ENCODE results near the gene ANKRD29. TPM values are rescaled to one million over a fixed set of nuclear protein-coding genes. Genes with fewer than 3 reads are reported as not detected.

The ANKRD29 gene
- total and polyA plus RNA-seq, 2 donors (not counting 3 experiments of a cell fraction or from before 2014, with no cell fraction given): 0.03 to 2.6 TPM

DNA sequence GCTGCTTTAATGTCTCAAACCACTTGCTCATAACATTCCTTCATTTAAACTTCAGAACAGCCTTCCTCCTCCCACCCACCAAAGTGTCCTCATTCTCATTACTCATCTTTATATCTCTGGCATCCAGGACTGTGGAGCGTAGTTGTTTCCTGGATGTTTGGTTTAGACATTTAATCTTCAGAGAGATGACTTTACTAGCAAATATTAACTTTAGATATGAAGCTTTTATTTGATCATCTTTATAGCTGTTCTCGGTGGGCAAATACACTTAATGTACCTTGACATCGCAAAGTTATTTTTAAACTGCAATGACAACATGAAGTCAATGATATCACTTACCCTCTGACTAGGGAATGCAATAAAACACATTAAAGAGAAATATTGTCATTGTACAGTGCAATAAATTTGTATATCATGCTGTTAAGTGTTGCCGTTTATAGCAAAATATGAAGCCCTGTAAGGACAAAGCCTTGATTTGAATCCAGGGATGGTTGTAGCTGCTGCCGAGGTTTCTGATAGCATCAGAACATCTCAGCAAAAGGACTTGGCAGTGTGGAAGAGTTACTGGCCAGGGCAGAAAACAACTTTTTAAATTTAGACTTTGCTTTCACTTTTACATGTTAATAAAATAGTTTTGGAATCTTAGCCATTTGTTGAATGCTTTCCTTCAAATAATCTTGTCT lies 21.9 kb upstream of the ANKRD29 start:
- Histone ChIP-seq H3K4me2 (ENCODE audit: insufficient read depth, low read length) (no peak overlapping the region), H3K4me3 (replicated peaks in 1 of 3; ENCODE audit: insufficient read depth in 1 of 3, low read depth in 1 of 3, low read length in 3 of 3) (no peak overlapping the region), H3K9me3 (replicated peaks; ENCODE audit: control insufficient read depth, insufficient read depth, low read length) (no peaks in the 10 kb centered on the region), H3K9me1 (replicated peaks; ENCODE audit: control insufficient read depth, extremely low read depth, insufficient read depth, low read length) (no peaks in the 10 kb centered on the region), H3K27me3 (ENCODE audit: control insufficient read depth in 2 of 2, insufficient read depth in 2 of 2, low read length in 2 of 2) (peaks cover 7 to 18% of the 10 kb centered on the region in 2 experiments), H3K9ac (replicated peaks; ENCODE audit: extremely low read depth, insufficient read depth, low read length) (no peak overlapping the region), H3K27ac (ENCODE audit: insufficient read depth, low read depth, low read length) (no peak overlapping the region), H2AFZ (ENCODE audit: low read depth, low read length) (no peak overlapping the region), H4K20me1 (replicated peaks; ENCODE audit: control insufficient read depth, extremely low read depth, insufficient read depth, low read length) (no peaks in the 10 kb centered on the region), H3K36me3 (ENCODE audit: control insufficient read depth in 2 of 2, extremely low read depth in 1 of 2, insufficient read depth in 2 of 2, low read length in 2 of 2) (no peaks in the 10 kb centered on the region), H3K4me1 (ENCODE audit: control insufficient read depth, extremely low read depth, insufficient read depth, low read length) (peaks cover 5% of the 10 kb centered on the region), H3K79me2 (ENCODE audit: control insufficient read depth, insufficient read depth, low read length) (no peaks in the 10 kb centered on the region)
- ChIA-PET POLR2A (no interaction called here), CTCF (interaction anchor here (1.5 kb wide), 1 partner anchor 18 kb away, joined by 6 read pairs; no protein-coding TSS in a partner anchor)
- DNase-seq (ENCODE audit: low read depth, low spot score) (no peak), FAIRE-seq (no peak)
- dilution Hi-C loops (cut with MboI; ENCODE audit: extremely low pct_ligation_motif_present, low sequenced_read_pairs): no loop called here
- intact Hi-C loops (cut with micrococcal nuclease): loop anchor here (5.0 kb wide), 2 partner anchors 37 to 57 kb away; no protein-coding TSS in a partner anchor
- no TSS peak for BruUV-seq (replicated peaks)
- TF ChIP-seq EZH2 (IDR thresholded peaks at IDR 0.05; ENCODE audit: borderline replicate concordance, low read depth, low read length, severe bottlenecking) (no peak), MYC (IDR thresholded peaks at IDR 0.05; ENCODE audit: low read depth, low read length) (no peak), POLR2A (IDR thresholded peaks at IDR 0.05; ENCODE audit: low read depth, low read length) (no peak), FOS (IDR thresholded peaks at IDR 0.05; ENCODE audit: borderline replicate concordance, insufficient read depth, low read length) (no peak), JUN (IDR thresholded peaks at IDR 0.05; ENCODE audit: borderline replicate concordance, insufficient read depth, insufficient read length, low read depth) (no peak), GATA2 (IDR thresholded peaks at IDR 0.05; ENCODE audit: insufficient read depth, insufficient read length, low read depth, low read length) (no peak), POLR2AphosphoS5 (IDR thresholded peaks at IDR 0.05; ENCODE audit: insufficient read depth, low read depth, low read length) (no peak)
- TF ChIP-seq, protein P1, sequence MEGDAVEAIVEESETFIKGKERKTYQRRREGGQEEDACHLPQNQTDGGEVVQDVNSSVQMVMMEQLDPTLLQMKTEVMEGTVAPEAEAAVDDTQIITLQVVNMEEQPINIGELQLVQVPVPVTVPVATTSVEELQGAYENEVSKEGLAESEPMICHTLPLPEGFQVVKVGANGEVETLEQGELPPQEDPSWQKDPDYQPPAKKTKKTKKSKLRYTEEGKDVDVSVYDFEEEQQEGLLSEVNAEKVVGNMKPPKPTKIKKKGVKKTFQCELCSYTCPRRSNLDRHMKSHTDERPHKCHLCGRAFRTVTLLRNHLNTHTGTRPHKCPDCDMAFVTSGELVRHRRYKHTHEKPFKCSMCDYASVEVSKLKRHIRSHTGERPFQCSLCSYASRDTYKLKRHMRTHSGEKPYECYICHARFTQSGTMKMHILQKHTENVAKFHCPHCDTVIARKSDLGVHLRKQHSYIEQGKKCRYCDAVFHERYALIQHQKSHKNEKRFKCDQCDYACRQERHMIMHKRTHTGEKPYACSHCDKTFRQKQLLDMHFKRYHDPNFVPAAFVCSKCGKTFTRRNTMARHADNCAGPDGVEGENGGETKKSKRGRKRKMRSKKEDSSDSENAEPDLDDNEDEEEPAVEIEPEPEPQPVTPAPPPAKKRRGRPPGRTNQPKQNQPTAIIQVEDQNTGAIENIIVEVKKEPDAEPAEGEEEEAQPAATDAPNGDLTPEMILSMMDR (IDR thresholded peaks at IDR 0.05; ENCODE audit: extremely low read depth in 1 of 2, insufficient read depth in 1 of 2, low read depth in 1 of 2, low read length in 2 of 2): no peak
- TF ChIP-seq, protein P2, sequence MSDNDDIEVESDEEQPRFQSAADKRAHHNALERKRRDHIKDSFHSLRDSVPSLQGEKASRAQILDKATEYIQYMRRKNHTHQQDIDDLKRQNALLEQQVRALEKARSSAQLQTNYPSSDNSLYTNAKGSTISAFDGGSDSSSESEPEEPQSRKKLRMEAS (IDR thresholded peaks at IDR 0.05; ENCODE audit: insufficient read depth, insufficient read length): no peak
